DOHH2 (cell line): ENCODE measurements around the gene YTHDF1.
"Not testable (repeated sequence)": the region's sequence is repeated elsewhere in the genome, so short reads cannot be mapped to it uniquely, and the experiment has no call there.

Experiments
- EZH2phosphoT487 ChIP-seq: fragments of 200-600 bp; sonication (generic); IDR thresholded peaks from 2 replicates; pipeline ENCODE4 v1.6.1; 2017; ENCODE audit warnings: borderline replicate concordance, mild to moderate bottlenecking, antibody characterized with exemption, low read length, moderate library complexity, mixed read lengths
- TF ChIP-seq, protein P1 (sequence below): fragments of 200-600 bp; sonication (generic); IDR thresholded peaks from one replicate; pipeline ENCODE4 v1.5.1; 2014; ENCODE audit warnings: antibody characterized with exemption, mild to moderate bottlenecking, low read depth, low read length; ENCODE audit not compliant: poor library complexity, severe bottlenecking

DNA sequence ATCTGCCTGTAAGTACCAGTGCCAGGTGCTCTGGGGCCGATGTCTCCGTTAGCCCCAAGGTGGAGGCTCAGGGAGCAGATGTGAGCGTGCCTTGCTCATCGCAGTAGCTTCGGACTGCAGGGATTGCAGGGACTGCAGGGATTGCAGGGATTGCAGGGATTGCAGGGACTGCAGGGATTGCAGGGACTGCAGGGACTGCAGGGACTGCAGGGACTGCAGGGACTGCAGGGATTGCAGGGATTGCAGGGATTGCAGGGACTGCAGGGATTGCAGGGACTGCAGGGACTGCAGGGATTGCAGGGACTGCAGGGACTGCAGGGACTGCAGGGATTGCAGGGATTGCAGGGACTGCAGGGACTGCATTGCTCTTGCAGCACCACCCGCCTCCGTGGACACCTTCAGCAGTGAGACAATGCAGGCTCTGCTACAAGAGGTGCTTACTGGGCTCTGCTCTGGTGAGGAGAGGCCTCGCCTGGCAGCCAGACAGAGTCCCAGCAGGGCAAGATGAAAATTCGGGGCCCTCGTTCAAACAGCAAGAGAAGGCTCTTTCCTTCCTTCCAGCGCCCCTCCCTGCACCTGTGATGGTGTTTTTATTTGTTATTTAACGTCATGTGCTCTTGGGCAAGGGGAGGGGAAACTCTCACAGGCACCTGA, 5.6 kb upstream of the YTHDF1 start:
- TF ChIP-seq, protein P1, sequence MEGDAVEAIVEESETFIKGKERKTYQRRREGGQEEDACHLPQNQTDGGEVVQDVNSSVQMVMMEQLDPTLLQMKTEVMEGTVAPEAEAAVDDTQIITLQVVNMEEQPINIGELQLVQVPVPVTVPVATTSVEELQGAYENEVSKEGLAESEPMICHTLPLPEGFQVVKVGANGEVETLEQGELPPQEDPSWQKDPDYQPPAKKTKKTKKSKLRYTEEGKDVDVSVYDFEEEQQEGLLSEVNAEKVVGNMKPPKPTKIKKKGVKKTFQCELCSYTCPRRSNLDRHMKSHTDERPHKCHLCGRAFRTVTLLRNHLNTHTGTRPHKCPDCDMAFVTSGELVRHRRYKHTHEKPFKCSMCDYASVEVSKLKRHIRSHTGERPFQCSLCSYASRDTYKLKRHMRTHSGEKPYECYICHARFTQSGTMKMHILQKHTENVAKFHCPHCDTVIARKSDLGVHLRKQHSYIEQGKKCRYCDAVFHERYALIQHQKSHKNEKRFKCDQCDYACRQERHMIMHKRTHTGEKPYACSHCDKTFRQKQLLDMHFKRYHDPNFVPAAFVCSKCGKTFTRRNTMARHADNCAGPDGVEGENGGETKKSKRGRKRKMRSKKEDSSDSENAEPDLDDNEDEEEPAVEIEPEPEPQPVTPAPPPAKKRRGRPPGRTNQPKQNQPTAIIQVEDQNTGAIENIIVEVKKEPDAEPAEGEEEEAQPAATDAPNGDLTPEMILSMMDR = not testable (repeated sequence)
- TF ChIP-seq EZH2phosphoT487 = not testable (repeated sequence)
